Osteoblast (primary cell): Measurements from ENCODE around the gene SLC25A39. TPM values are rescaled to one million over a fixed set of nuclear protein-coding genes. Genes with fewer than 3 reads are reported as not detected.

Source experiments
- DNase-seq: peaks from one replicate; pipeline ENCODE4 v3.0.0; 2011; ENCODE audit warnings: low spot score, mixed read lengths; ENCODE audit not compliant: insufficient read length; ENCODE audit errors: missing footprints
- H2AFZ ChIP-seq: 2 replicates; pipeline ENCODE4 v1.6.0; 2011; ENCODE audit warnings: mild to moderate bottlenecking, low read length
- H3K27ac ChIP-seq: 2 replicates; pipeline ENCODE4 v1.5.1; 2011; ENCODE audit warnings: mild to moderate bottlenecking, low read depth, low read length, moderate library complexity
- H3K27me3 ChIP-seq: 2 replicates; pipeline ENCODE4 v1.6.0; 2012; ENCODE audit warnings: mild to moderate bottlenecking, control low read depth, inconsistent platforms, low read length, moderate library complexity; ENCODE audit not compliant: insufficient read depth
- H3K36me3 ChIP-seq: 2 replicates; pipeline ENCODE4 v1.5.1; 2011; ENCODE audit warnings: mild to moderate bottlenecking, low read length, control low read depth, moderate library complexity; ENCODE audit not compliant: insufficient read depth
- H3K4me1 ChIP-seq: 2 replicates; pipeline ENCODE4 v1.5.1; 2011; ENCODE audit warnings: mild to moderate bottlenecking, low read length, control low read depth, moderate library complexity; ENCODE audit not compliant: insufficient read depth
- H3K4me2 ChIP-seq: 2 replicates; pipeline ENCODE4 v1.6.0; 2011; ENCODE audit warnings: mild to moderate bottlenecking, low read length; ENCODE audit not compliant: insufficient read depth
- H3K4me3 ChIP-seq: fragments of 200-600 bp; sonication (generic); 3 replicates; pipeline ENCODE4 v1.5.1; 2012; ENCODE audit warnings: mild to moderate bottlenecking, low read length, inconsistent platforms; ENCODE audit not compliant: insufficient read depth
- H3K79me2 ChIP-seq: 2 replicates; pipeline ENCODE4 v1.6.0; 2012; ENCODE audit warnings: mild to moderate bottlenecking, low read length, control low read depth, inconsistent platforms; ENCODE audit not compliant: insufficient read depth
- H3K9me3 ChIP-seq: 2 replicates; pipeline ENCODE4 v1.5.1; 2011; ENCODE audit warnings: low read depth, low read length, control low read depth
- H4K20me1 ChIP-seq: 2 replicates; pipeline ENCODE4 v1.6.0; 2012; ENCODE audit warnings: mild to moderate bottlenecking, low read length, control low read depth; ENCODE audit not compliant: insufficient read depth
- CTCF ChIP-seq: IDR thresholded peaks from 2 replicates; pipeline ENCODE4 v1.5.1; 2011; ENCODE audit warnings: mild to moderate bottlenecking, low read depth, low read length, moderate library complexity; ENCODE audit errors: extremely low read depth
- total RNA-seq: library from RNA; depleted of rRNA; stranded (reverse); fragments of >200 nt; gene quantifications from 2 replicates; pipeline ENCODE4 v1.2.3, GENCODE V29; 2012

The SLC25A39 gene
- total RNA-seq, 1 donor, result 60.1 TPM

DNA sequence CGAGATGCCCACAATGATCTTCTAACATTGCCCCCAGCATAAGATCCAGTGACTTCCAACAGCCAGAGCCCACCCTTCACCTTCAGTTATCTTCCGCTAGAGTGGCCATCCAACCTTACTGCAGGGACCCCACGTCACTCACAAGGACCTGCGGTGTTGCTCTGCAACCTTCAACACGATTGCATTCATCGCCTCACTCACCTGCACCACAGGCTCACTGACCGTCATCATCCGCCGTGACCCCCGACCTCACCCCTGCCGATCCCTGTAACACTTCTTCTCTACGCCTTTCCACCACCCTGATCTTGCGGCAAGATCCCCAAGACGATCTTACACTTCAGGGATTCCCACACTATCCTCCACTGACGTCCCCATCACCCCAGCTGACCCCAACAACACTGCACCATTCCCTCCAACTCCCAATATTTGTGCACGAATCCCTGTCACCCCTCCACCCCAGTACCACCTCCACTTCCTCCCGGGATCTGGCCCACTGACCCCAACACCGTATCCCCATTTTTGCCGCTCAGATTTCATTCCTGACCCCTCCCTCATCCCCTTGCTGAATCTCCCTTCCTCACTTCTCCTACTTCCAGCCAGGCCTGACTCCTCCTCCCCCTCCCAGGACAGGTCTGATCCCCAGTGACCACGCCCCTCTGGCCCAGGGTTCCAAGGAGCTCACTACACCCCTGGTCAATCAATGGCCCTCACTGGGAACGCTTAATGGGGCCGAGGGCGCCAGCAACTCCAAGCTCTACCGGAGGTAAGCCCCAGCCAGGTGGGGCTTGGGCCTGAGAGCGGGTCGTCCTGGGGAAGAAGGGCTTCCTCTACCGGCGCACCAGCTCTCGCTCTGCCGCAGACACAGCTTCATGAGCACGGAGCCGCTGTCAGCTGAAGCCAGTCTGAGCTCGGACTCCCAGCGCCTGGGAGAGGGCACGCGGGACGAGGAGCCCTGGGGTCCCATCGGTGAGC, 8.6 kb downstream of the SLC25A39 start:
- no peaks in the 10 kb centered on the region for H3K4me1 ChIP-seq
- H4K20me1 ChIP-seq, result peaks cover 6% of the 10 kb centered on the region
- H3K79me2 ChIP-seq, result no peaks in the 10 kb centered on the region
- peak; percentile 87 for DNase-seq
- H3K4me3 ChIP-seq, result no peak overlapping the region
- H3K4me2 ChIP-seq, result no peak overlapping the region
- H2AFZ ChIP-seq, result no peak overlapping the region
- no peaks in the 10 kb centered on the region for H3K9me3 ChIP-seq
- TF ChIP-seq CTCF, result no peak
- H3K36me3 ChIP-seq, result peaks cover 5% of the 10 kb centered on the region
- peaks cover 43% of the 10 kb centered on the region for H3K27me3 ChIP-seq
- H3K27ac ChIP-seq, result no peak overlapping the region

GRCh38 chr17:44314869-44315661, 9.6 kb downstream of the SLC25A39 start:
- Histone ChIP-seq H3K27me3 (peaks cover 43% of the 10 kb centered on the region), H3K4me2 (no peak overlapping the region), H3K79me2 (no peaks in the 10 kb centered on the region), H3K4me1 (no peaks in the 10 kb centered on the region), H3K27ac (no peak overlapping the region), H4K20me1 (peaks cover 2% of the 10 kb centered on the region), H2AFZ (no peak overlapping the region), H3K4me3 (no peak overlapping the region), H3K36me3 (no peaks in the 10 kb centered on the region), H3K9me3 (no peaks in the 10 kb centered on the region)
- DNase-seq, result peak; percentile 96
- TF ChIP-seq CTCF, result no peak

GRCh38 chr17:44314524-44314868, 10.1 kb downstream of the SLC25A39 start:
- H4K20me1 ChIP-seq, result peaks cover 2% of the 10 kb centered on the region
- peaks cover 43% of the 10 kb centered on the region for H3K27me3 ChIP-seq
- no peak overlapping the region for H3K4me2 ChIP-seq
- H3K9me3 ChIP-seq, result no peaks in the 10 kb centered on the region
- H3K36me3 ChIP-seq, result no peaks in the 10 kb centered on the region
- H3K4me1 ChIP-seq, result no peaks in the 10 kb centered on the region
- H3K79me2 ChIP-seq, result no peaks in the 10 kb centered on the region
- peak; percentile 79 for DNase-seq
- no peak for TF ChIP-seq CTCF
- no peak overlapping the region for H3K4me3 ChIP-seq
- H2AFZ ChIP-seq, result no peak overlapping the region
- no peak overlapping the region for H3K27ac ChIP-seq

- DNase-seq, result peak; percentile 91
- Histone ChIP-seq H3K27ac (no peak overlapping the region), H3K4me3 (no peak overlapping the region), H3K4me2 (no peak overlapping the region), H3K4me1 (no peaks in the 10 kb centered on the region), H4K20me1 (peaks cover 2% of the 10 kb centered on the region), H3K9me3 (no peaks in the 10 kb centered on the region), H2AFZ (no peak overlapping the region), H3K36me3 (no peaks in the 10 kb centered on the region), H3K27me3 (peaks cover 43% of the 10 kb centered on the region), H3K79me2 (no peaks in the 10 kb centered on the region)
- no peak for TF ChIP-seq CTCF
Measured at GRCh38 chr17:44314031-44314430, 10.6 kb downstream of the SLC25A39 start.
